IPS-20b (cell line): ENCODE measurements around the gene MYO18A.

ENCODE experiments used
- H3K27ac ChIP-seq: one replicate; pipeline ENCODE4 v1.5.1; 2013; ENCODE audit warnings: low read length
- H3K27me3 ChIP-seq: 2 replicates; pipeline ENCODE4 v1.6.1; 2013; ENCODE audit warnings: mild to moderate bottlenecking, low read length, inconsistent platforms; ENCODE audit not compliant: insufficient read depth
- H3K36me3 ChIP-seq: 2 replicates; pipeline ENCODE4 v1.6.1; 2013; ENCODE audit warnings: low read depth, mild to moderate bottlenecking, inconsistent platforms, low read length, moderate library complexity; ENCODE audit not compliant: insufficient read depth
- H3K4me1 ChIP-seq: 2 replicates; pipeline ENCODE4 v1.6.1; 2013; ENCODE audit warnings: mild to moderate bottlenecking, control low read depth, inconsistent platforms, low read length, moderate library complexity; ENCODE audit not compliant: insufficient read depth
- H3K4me3 ChIP-seq: 2 replicates; pipeline ENCODE4 v1.5.1; 2013; ENCODE audit warnings: mild to moderate bottlenecking, low read length, inconsistent platforms
- H3K9ac ChIP-seq: 2 replicates; pipeline ENCODE4 v1.6.1; 2013; ENCODE audit warnings: low read depth, mild to moderate bottlenecking, inconsistent platforms, low read length, moderate library complexity
- H3K9me3 ChIP-seq: 2 replicates; pipeline ENCODE4 v1.6.1; 2013; ENCODE audit warnings: mild to moderate bottlenecking, low read depth, low read length, inconsistent platforms; ENCODE audit not compliant: insufficient read depth

MYO18A gene

DNA sequence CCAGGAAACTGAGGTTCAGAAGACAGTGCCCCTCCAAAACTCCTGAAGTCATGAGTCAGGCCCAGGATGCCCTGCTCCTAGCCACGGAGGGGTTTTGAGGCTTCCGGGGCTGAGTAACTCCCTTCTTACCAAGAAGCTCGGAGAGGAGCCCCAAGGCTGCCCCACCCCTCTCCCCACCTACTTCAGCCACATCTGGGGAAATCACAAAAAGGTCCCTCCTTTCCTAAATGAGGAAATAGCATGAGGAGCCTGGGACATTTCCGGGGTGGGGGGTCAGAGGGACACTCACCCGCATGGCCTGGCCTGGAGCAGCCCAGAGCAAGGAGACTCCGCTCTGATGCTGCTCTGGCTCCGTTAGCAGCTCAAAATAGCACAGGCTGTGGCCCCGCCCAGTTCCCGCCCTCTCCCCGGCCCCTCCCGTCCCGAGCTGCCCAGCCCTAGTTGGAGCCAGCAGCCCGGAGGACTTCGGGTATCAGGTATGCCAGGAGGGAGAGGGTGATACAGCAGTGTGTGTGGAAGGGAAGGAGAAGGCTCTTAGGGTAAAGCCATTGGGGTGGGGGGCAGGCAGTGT lies 40.1 kb downstream of the MYO18A start:
- H3K4me1 ChIP-seq, result peaks cover 18% of the 10 kb centered on the region; the same call in 1 of the 2 replicates
- H3K27me3 ChIP-seq, result no peaks in the 10 kb centered on the region
- no peaks in the 10 kb centered on the region for H3K9me3 ChIP-seq
- no peaks in the 10 kb centered on the region for H3K36me3 ChIP-seq
- no peak overlapping the region for H3K27ac ChIP-seq
- no peak overlapping the region; the same call in 1 of the 2 replicates for H3K9ac ChIP-seq
- H3K4me3 ChIP-seq, result peak overlapping the region; percentile 29; the same call in 1 of the 2 replicates

DNA sequence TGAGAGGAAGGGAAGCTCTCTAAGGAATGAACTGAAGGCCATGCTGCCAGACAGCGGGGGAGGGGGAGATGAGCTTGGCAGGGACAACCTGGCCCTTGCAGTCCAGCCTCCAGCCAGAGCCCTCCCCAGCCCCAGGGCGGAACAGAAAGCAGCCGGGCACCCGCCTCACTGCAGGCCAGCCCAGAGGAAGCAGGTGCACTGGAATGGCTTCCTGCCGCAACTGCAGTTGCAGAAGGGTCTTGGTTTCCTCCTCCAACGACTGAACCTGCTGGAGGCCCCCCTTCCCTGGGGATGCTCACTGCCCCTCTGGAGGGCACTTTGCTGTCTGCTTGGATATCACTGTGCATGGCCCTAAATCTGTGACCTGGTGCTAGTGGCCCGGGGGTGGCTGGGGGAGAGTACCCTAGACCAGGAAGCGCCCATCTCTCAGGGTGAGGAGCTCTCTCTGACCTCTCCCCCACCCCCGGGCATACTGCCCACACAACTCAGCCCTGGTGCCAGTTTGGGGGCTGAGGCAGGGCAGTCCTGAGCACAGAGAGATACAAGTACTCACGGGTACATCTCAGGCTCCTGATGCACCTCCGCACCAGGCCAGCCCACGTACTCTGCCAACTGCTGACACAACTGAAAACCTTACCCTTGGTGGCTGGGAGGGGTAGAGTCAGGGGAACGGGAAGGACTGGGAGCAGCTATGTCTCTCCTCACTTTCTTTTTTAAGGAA lies 41.1 kb downstream of the MYO18A start:
- no peaks in the 10 kb centered on the region for H3K9me3 ChIP-seq
- H3K36me3 ChIP-seq, result no peaks in the 10 kb centered on the region
- no peak overlapping the region for H3K27ac ChIP-seq
- H3K4me1 ChIP-seq, result peaks cover 18% of the 10 kb centered on the region; the same call in 1 of the 2 replicates
- no peak overlapping the region for H3K4me3 ChIP-seq
- H3K9ac ChIP-seq, result no peak overlapping the region
- no peaks in the 10 kb centered on the region for H3K27me3 ChIP-seq

- Histone ChIP-seq H3K36me3 (no peaks in the 10 kb centered on the region), H3K9ac (no peak overlapping the region), H3K4me3 (no peak overlapping the region), H3K4me1 (peaks cover 23% of the 10 kb centered on the region), H3K9me3 (no peaks in the 10 kb centered on the region), H3K27ac (no peak overlapping the region), H3K27me3 (no peaks in the 10 kb centered on the region)
These were observed 41.8 kb downstream of the MYO18A start for GRCh38 chr17:29138184-29138955.

GRCh38 chr17:29136998-29137730 lies 43.0 kb downstream of the MYO18A start:
- Histone ChIP-seq H3K27ac (no peak overlapping the region), H3K4me3 (no peak overlapping the region), H3K27me3 (no peaks in the 10 kb centered on the region), H3K36me3 (no peaks in the 10 kb centered on the region), H3K4me1 (peaks cover 35% of the 10 kb centered on the region), H3K9ac (no peak overlapping the region), H3K9me3 (no peaks in the 10 kb centered on the region)

DNA sequence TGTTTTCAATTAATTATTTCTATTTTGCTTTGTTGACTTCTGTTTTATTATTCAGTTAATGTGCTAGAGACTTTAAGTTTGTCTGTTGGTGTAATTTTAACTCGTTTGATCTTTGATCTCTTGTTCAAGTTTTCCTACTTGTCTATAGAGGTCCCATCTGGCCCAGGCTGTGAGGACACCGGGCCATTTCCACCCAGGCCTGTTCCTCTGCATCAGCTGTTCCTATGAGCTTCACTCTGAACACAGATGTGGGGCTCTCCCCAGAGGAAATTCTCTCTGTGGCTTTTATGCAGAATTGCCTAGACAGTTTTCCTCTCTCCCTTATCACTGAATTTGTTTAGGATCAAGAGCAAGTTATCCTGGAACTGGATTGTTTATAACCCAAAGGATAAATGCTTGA lies 44.7 kb downstream of the MYO18A start:
- Histone ChIP-seq H3K9me3 (no peaks in the 10 kb centered on the region), H3K27ac (no peak overlapping the region), H3K36me3 (no peaks in the 10 kb centered on the region), H3K4me3 (no peak overlapping the region), H3K27me3 (no peaks in the 10 kb centered on the region), H3K9ac (no peak overlapping the region), H3K4me1 (peaks cover 30% of the 10 kb centered on the region)

GRCh38 chr17:29133121-29133713 lies 47.0 kb downstream of the MYO18A start:
- Histone ChIP-seq H3K36me3 (no peaks in the 10 kb centered on the region), H3K9me3 (no peaks in the 10 kb centered on the region), H3K27ac (no peak overlapping the region), H3K27me3 (no peaks in the 10 kb centered on the region), H3K9ac (peak overlapping the region; percentile 17; the same call in 1 of the 2 replicates), H3K4me1 (peaks cover 18% of the 10 kb centered on the region), H3K4me3 (peak overlapping the region; percentile 24; the same call in 1 of the 2 replicates)

DNA sequence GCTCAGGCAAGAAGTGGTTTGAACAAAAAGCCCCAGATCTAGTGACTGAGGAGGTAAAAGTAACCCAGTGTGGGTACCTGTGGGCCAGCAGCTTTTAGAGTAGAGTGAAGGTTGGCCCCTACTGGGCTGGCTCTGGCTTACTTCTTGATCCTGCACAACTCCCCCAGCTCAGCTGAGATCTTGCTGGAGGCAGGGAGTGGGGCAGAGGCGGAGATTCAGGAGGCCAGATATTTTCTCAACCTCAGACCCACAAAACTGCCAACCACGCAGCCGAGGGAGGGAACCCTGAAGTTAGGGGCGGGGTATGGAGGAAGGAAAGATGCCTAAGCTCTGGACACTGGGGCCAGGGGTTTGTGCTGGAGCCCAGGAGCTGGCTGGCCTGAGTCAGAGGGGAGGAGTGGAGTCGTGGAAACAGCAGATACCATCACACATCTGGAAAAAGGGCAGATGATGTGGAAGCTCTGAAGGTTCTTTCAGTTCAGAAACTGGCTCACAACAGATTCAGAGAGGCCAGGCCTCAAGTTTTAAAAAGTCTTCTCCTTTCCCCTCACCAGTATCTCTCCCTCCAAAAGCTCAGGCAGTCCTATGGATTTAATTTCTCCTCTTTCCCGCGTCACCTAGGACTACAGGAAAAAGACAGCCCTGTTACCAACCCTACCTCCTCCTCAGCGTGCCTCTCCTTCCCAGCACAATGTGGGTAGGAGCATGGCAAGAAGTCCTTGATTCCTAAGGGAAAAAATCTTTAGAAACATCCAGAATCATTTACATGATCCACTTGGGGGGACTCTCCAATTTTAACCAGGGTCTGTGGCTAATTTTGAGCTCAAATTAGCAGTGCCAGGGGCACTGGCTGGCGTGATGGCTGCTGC lies 48.1 kb downstream of the MYO18A start:
- Histone ChIP-seq H3K4me1 (peaks cover 18% of the 10 kb centered on the region), H3K36me3 (no peaks in the 10 kb centered on the region), H3K9me3 (no peaks in the 10 kb centered on the region), H3K27ac (no peak overlapping the region), H3K9ac (no peak overlapping the region; the same call in 1 of the 2 replicates), H3K4me3 (no peak overlapping the region), H3K27me3 (no peaks in the 10 kb centered on the region)

GRCh38 chr17:29129731-29130130 lies 50.5 kb downstream of the MYO18A start:
- no peak overlapping the region for H3K27ac ChIP-seq
- no peak overlapping the region for H3K9ac ChIP-seq
- H3K27me3 ChIP-seq, result no peaks in the 10 kb centered on the region
- H3K36me3 ChIP-seq, result no peaks in the 10 kb centered on the region
- H3K9me3 ChIP-seq, result no peaks in the 10 kb centered on the region
- H3K4me3 ChIP-seq, result no peak overlapping the region
- peaks cover 18% of the 10 kb centered on the region for H3K4me1 ChIP-seq

GRCh38 chr17:29127840-29128239 lies 52.4 kb downstream of the MYO18A start:
- Histone ChIP-seq H3K9ac (no peak overlapping the region; the same call in 1 of the 2 replicates), H3K9me3 (no peaks in the 10 kb centered on the region), H3K4me1 (peaks cover 8% of the 10 kb centered on the region), H3K36me3 (no peaks in the 10 kb centered on the region), H3K27ac (no peak overlapping the region), H3K4me3 (no peak overlapping the region), H3K27me3 (no peaks in the 10 kb centered on the region)

GRCh38 chr17:29126268-29126930 lies 53.8 kb downstream of the MYO18A start:
- Histone ChIP-seq H3K4me1 (no peaks in the 10 kb centered on the region), H3K9me3 (no peaks in the 10 kb centered on the region), H3K9ac (no peak overlapping the region)

More at GRCh38 chr17:29126268-29126930, 53.8 kb downstream of the MYO18A start:
- Histone ChIP-seq H3K4me3 (no peak overlapping the region), H3K27me3 (no peaks in the 10 kb centered on the region), H3K36me3 (no peaks in the 10 kb centered on the region), H3K27ac (no peak overlapping the region)
